ENCODE measurements around the gene PEX14. TPM values are rescaled to one million over a fixed set of nuclear protein-coding genes. Genes with fewer than 3 reads are reported as not detected.

PEX14 gene
- total and polyA plus RNA-seq, 9 of the 15 experiments (the other 6 are each of a cell fraction or from before 2014, with no cell fraction given) = 2.6 to 45.7 (median 22.7) TPM

DNA sequence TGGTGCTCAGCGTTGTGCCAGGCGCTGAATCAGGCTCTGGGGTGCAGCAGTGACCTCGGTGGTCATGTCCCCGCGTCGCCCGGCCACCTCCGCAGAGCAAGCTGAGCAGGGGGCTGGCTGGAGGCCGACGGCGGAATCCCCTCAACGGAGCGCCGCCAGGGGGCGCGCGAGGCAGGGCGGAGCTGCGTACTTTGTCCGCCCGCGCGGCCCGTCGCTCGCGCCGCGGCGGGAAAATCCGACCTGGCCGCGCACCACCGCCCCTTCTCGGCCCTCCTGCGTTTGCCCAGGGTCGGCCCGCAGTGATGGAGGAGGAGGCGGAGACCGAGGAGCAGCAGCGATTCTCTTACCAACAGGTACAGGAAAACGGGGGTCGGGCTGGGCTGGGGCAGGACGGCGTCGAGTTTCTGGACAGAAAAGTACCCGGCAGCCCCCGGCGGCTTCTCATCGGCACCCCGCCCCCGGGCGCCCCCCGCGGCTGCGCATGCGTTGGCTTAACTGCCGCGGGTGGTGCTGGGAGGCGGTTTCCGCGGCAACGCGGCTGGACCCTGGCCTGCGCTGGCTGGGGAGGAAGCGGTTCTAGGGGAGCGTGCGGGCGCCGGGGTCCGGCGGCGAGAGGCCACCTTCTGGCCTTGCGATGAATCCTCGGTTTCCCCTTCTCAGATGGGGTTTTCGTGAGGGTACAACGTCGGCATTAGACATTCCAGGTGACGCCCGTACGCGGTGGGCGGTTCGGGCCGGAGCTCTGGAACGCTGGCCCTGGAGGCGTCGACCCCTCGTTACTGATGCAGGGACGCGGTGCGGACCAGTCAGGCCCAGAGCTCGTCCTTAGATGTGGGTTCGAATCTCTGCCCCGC is 44.3 kb upstream of the PEX14 start, which contains the start of gene CENPS (continued):
- TF ChIP-seq, protein P1, sequence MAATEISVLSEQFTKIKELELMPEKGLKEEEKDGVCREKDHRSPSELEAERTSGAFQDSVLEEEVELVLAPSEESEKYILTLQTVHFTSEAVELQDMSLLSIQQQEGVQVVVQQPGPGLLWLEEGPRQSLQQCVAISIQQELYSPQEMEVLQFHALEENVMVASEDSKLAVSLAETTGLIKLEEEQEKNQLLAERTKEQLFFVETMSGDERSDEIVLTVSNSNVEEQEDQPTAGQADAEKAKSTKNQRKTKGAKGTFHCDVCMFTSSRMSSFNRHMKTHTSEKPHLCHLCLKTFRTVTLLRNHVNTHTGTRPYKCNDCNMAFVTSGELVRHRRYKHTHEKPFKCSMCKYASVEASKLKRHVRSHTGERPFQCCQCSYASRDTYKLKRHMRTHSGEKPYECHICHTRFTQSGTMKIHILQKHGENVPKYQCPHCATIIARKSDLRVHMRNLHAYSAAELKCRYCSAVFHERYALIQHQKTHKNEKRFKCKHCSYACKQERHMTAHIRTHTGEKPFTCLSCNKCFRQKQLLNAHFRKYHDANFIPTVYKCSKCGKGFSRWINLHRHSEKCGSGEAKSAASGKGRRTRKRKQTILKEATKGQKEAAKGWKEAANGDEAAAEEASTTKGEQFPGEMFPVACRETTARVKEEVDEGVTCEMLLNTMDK (IDR thresholded peaks at IDR 0.05; ENCODE audit: borderline replicate concordance, insufficient read depth, low read depth, low read length, poor library complexity, severe bottlenecking) = peak; percentile 97
- TF ChIP-seq ZNF175 (CRISPR knock-in tag; IDR thresholded peaks at IDR 0.05; ENCODE audit: low read depth) = peak; percentile 85
- 0 out of 2 replicates have a peak, but pooled peaks have one; percentile 25 for TF ChIP-seq ZBED1 (IDR thresholded peaks at IDR 0.05)
- peak in 1 of 2 experiments; percentile 15; a peak in 1 of 4 replicates for TF ChIP-seq KDM4B (IDR thresholded peaks at IDR 0.05; ENCODE audit: borderline replicate concordance in 2 of 2, low read depth in 1 of 2)
- TF ChIP-seq MBD2 (IDR thresholded peaks at IDR 0.05; ENCODE audit: borderline replicate concordance, low read depth) = no peak
- TF ChIP-seq NKRF (IDR thresholded peaks at IDR 0.05; ENCODE audit: borderline replicate concordance) = peak; percentile 90
- no peak for TF ChIP-seq THRAP3 (IDR thresholded peaks at IDR 0.05; ENCODE audit: borderline replicate concordance)
- no peak for TF ChIP-seq ZNF77 (CRISPR knock-in tag; IDR thresholded peaks at IDR 0.05)
- TF ChIP-seq, protein P2, sequence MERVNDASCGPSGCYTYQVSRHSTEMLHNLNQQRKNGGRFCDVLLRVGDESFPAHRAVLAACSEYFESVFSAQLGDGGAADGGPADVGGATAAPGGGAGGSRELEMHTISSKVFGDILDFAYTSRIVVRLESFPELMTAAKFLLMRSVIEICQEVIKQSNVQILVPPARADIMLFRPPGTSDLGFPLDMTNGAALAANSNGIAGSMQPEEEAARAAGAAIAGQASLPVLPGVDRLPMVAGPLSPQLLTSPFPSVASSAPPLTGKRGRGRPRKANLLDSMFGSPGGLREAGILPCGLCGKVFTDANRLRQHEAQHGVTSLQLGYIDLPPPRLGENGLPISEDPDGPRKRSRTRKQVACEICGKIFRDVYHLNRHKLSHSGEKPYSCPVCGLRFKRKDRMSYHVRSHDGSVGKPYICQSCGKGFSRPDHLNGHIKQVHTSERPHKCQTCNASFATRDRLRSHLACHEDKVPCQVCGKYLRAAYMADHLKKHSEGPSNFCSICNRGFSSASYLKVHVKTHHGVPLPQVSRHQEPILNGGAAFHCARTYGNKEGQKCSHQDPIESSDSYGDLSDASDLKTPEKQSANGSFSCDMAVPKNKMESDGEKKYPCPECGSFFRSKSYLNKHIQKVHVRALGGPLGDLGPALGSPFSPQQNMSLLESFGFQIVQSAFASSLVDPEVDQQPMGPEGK (CRISPR knock-in tag; IDR thresholded peaks at IDR 0.05; ENCODE audit: borderline replicate concordance) = no peak
- peak; percentile 92 for TF ChIP-seq NR3C1 (CRISPR knock-in tag; IDR thresholded peaks at IDR 0.05)
- TF ChIP-seq TAF7 (tag; IDR thresholded peaks at IDR 0.05) = no peak; the same call in 1 of the 2 replicates
- peak; percentile 60 for TF ChIP-seq POLR2B (IDR thresholded peaks at IDR 0.05; ENCODE audit: low read depth, partially characterized antibody)
- no peak for TF ChIP-seq GATA2 (CRISPR knock-in tag; IDR thresholded peaks at IDR 0.05)
- 0 out of 2 replicates have a peak, but pooled peaks have one; percentile 39 for TF ChIP-seq PHF21A (IDR thresholded peaks at IDR 0.05; ENCODE audit: borderline replicate concordance, low read depth)
- TF ChIP-seq GABPB1 (CRISPR knock-in tag; IDR thresholded peaks at IDR 0.05) = peak; percentile 84
- TF ChIP-seq SRSF9 (IDR thresholded peaks at IDR 0.05; ENCODE audit: borderline replicate concordance, low read depth, low read length) = no peak
- no peak for TF ChIP-seq BCL6 (CRISPR knock-in tag; IDR thresholded peaks at IDR 0.05)
- TF ChIP-seq YY1 (IDR thresholded peaks at IDR 0.05; ENCODE audit: borderline replicate concordance in 1 of 3, control insufficient read depth in 1 of 3, extremely low read depth in 1 of 3, insufficient read depth in 3 of 3, insufficient read length in 1 of 3, insufficient replicate concordance in 2 of 3, low read depth in 1 of 3, low read length in 2 of 3) = peak in 2 of 3 experiments; percentile 70 to 83
- no peak for TF ChIP-seq BRCA1 (IDR thresholded peaks at IDR 0.05)
- no peak for TF ChIP-seq BRCA1 (CRISPR knock-in tag; IDR thresholded peaks at IDR 0.05)
- no peak for TF ChIP-seq ZNF785 (CRISPR knock-in tag; IDR thresholded peaks at IDR 0.05)
- TF ChIP-seq PHF8 (IDR thresholded peaks at IDR 0.05; ENCODE audit: borderline replicate concordance, low read length) = peak; percentile 77; the same call in 1 of the 2 replicates
